A673 (cell line): ENCODE data around the gene KCTD5.

Experiments used
- EZH2 ChIP-seq: fragments of 200-600 bp; sonication (generic); IDR thresholded peaks from 2 replicates; pipeline ENCODE4 v1.6.1; 2017; ENCODE audit warnings: borderline replicate concordance, low read depth, mild to moderate bottlenecking, mixed read lengths, antibody characterized with exemption, low read length; ENCODE audit not compliant: poor library complexity, severe bottlenecking
- TF ChIP-seq, protein P1 (sequence below): fragments of 300-800, 200-600 bp; sonication (generic); conservative IDR thresholded peaks from 2 replicates; pipeline ENCODE4 v1.5.1; 2017; ENCODE audit warnings: low read depth, mild to moderate bottlenecking, antibody characterized with exemption, low read length, moderate library complexity, mixed read lengths

DNA sequence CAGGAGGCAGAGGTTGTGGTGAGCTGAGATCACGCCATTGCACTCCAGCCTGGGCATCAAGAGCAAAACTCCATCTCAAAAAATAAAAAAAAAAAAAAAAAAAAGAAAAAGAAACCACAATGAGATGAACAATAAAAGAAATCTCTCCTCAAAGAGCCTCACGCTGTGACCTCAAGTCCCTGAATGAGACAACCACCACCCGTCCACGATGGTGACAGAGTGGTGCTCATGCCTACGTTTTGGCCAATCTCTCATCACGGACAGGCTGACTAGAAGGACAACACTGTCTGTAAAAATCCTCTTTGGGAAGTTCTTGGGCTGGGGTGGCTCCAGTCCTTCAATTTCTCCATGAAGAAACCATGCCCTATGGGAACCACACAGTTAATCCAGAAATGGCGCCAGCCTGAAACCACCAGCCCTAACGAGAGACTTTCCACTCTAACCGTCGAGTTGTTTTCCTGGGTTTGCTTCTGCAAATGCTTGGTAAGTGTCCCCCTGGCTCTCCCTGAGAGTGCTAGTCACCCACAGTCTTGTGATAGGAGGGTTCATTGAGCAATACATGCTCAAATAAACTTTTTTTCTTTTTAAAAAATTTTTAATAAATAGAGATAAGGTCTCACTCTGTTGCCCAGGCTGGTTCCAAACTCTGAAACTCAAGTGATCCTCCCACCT, 52.7 kb downstream of the KCTD5 start:
- TF ChIP-seq EZH2 = no peak
- TF ChIP-seq, protein P1, sequence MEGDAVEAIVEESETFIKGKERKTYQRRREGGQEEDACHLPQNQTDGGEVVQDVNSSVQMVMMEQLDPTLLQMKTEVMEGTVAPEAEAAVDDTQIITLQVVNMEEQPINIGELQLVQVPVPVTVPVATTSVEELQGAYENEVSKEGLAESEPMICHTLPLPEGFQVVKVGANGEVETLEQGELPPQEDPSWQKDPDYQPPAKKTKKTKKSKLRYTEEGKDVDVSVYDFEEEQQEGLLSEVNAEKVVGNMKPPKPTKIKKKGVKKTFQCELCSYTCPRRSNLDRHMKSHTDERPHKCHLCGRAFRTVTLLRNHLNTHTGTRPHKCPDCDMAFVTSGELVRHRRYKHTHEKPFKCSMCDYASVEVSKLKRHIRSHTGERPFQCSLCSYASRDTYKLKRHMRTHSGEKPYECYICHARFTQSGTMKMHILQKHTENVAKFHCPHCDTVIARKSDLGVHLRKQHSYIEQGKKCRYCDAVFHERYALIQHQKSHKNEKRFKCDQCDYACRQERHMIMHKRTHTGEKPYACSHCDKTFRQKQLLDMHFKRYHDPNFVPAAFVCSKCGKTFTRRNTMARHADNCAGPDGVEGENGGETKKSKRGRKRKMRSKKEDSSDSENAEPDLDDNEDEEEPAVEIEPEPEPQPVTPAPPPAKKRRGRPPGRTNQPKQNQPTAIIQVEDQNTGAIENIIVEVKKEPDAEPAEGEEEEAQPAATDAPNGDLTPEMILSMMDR = no peak
